Kidney (tissue), 14 donors: ENCODE results near the gene TCERG1L. TPM values are rescaled to one million over a fixed set of nuclear protein-coding genes. Genes with fewer than 3 reads are reported as not detected.
A peak's percentile ranks its signal among the peaks of the same experiment; 100 is the strongest.

Source experiments
- DNase-seq, 5 donors: peaks; one replicate each; pipeline ENCODE4 v3.0.0-alpha.2; 2013 to 2020
- FAIRE-seq: peaks from 2 replicates; lab custom pipeline; 2012; peaks lifted over from hg19 to GRCh38; lab: Jason Lieb, UNC
- H3K27ac ChIP-seq, 2 donors: one replicate each; pipeline ENCODE4 v1.7.0; 2013; ENCODE audit warnings: low read depth in 2 of 2, low read length in 2 of 2, inconsistent platforms in 1 of 2
- H3K27me3 ChIP-seq: one replicate; pipeline ENCODE4 v1.7.1; 2013; ENCODE audit warnings: low read length, inconsistent platforms; ENCODE audit not compliant: control insufficient read depth, insufficient read depth
- H3K36me3 ChIP-seq, 3 donors: one replicate each; pipeline versions ENCODE4 v1.7.0 to v1.7.1; 2013; ENCODE audit warnings: low read length in 3 of 3, control low read depth in 1 of 3, inconsistent platforms in 1 of 3; ENCODE audit not compliant: insufficient read depth in 3 of 3, control insufficient read depth in 2 of 3
- H3K4me1 ChIP-seq, 3 donors: one replicate each; pipeline versions ENCODE4 v1.7.0 to v1.7.1; 2013; ENCODE audit warnings: low read length in 3 of 3, inconsistent platforms in 1 of 3, low read depth in 1 of 3; ENCODE audit not compliant: control insufficient read depth in 2 of 3, insufficient read depth in 2 of 3
- H3K4me3 ChIP-seq, 3 donors: one replicate each; pipeline versions ENCODE4 v1.7.0 to v1.8.1; 2013; ENCODE audit warnings: low read length in 3 of 3, control low read depth in 1 of 3, inconsistent platforms in 1 of 3
- H3K9ac ChIP-seq, 3 donors: one replicate each; pipeline versions ENCODE4 v1.7.0 to v1.7.1; 2013; ENCODE audit warnings: low read length in 3 of 3, control low read depth in 1 of 3, inconsistent platforms in 1 of 3
- H3K9me3 ChIP-seq, 3 donors: one replicate each; pipeline versions ENCODE4 v1.7.0 to v1.7.1; 2013; ENCODE audit warnings: low read length in 3 of 3, control low read depth in 1 of 3, inconsistent platforms in 1 of 3; ENCODE audit not compliant: control insufficient read depth in 2 of 3, insufficient read depth in 1 of 3
- CTCF ChIP-seq: IDR thresholded peaks from 3 replicates; pipeline ENCODE4 v1.5.1; 2012; ENCODE audit warnings: mild to moderate bottlenecking, moderate library complexity, borderline replicate concordance; ENCODE audit not compliant: insufficient read depth; ENCODE audit errors: extremely low read depth
- intact Hi-C: fragments of 100-400 bp; cut with DNase I; formaldehyde crosslinking; loops from one replicate; pipeline ENCODE4 v1.11.1; 2022
- polyA plus RNA-seq: library from polyadenylated mRNA; stranded (reverse); fragments of 350-450 nt; fragmentation: Illumina TruSeq; extraction: RNeasy Lipid Tissue Mini Kit (QIAGEN cat#74804); gene quantifications from one replicate; pipeline ENCODE4 v1.2.3, GENCODE V29; 2014; ENCODE audit warnings: low read depth, low replicate concordance; ENCODE audit not compliant: insufficient read depth
- total RNA-seq: library from RNA; stranded (reverse); fragmentation: NEBNext Ultra II Directional; extraction: Animal tissue kit (Norgen Biotek cat#: 25700); gene quantifications from one replicate; pipeline ENCODE4 v1.2.1, GENCODE V29; 2021
- donor health status: control.
- donor health status: control.
- donor health status: control.
- donor health status: control.
- donor health status: control.
- donor health status: DM: yes; HTN: yes; CAD: no.
- donor health status: Normal renal cell carcinoma (clear cell type).

Gene TCERG1L
- total and polyA plus RNA-seq, 2 donors from 2014 or later = not detected

GRCh38 chr10:131134651-131135050 is 176.9 kb downstream of the TCERG1L start:
- intact Hi-C loops = no loop called here

GRCh38 chr10:131134001-131134576 is 177.4 kb downstream of the TCERG1L start:
- no peak overlapping the region for H3K27ac ChIP-seq
- H3K9ac ChIP-seq = no peak overlapping the region
- no peak for TF ChIP-seq CTCF
- no peaks in the 10 kb centered on the region for H3K9me3 ChIP-seq
- no peak for DNase-seq
- peaks cover 0 to 4% (median 0%) of the 10 kb centered on the region in 3 donors for H3K4me1 ChIP-seq
- H3K36me3 ChIP-seq = no peaks in the 10 kb centered on the region
- FAIRE-seq = no peak
- no peaks in the 10 kb centered on the region for H3K27me3 ChIP-seq
- no peak overlapping the region for H3K4me3 ChIP-seq
- intact Hi-C loops = no loop called here

More at GRCh38 chr10:131134651-131135050, 176.9 kb downstream of the TCERG1L start:
- no peak overlapping the region for H3K27ac ChIP-seq
- TF ChIP-seq CTCF = no peak
- H3K9ac ChIP-seq = no peak overlapping the region
- peaks cover 0 to 4% (median 0%) of the 10 kb centered on the region in 3 donors for H3K4me1 ChIP-seq
- no peak for FAIRE-seq
- no peaks in the 10 kb centered on the region for H3K27me3 ChIP-seq
- no peak overlapping the region for H3K4me3 ChIP-seq
- H3K36me3 ChIP-seq = no peaks in the 10 kb centered on the region
- peak in 1 of 5 donors; percentile 37 for DNase-seq
- no peaks in the 10 kb centered on the region for H3K9me3 ChIP-seq

GRCh38 chr10:131132681-131133080 is 178.8 kb downstream of the TCERG1L start:
- no peak for FAIRE-seq
- DNase-seq = no peak
- Histone ChIP-seq H3K9ac (no peak overlapping the region), H3K4me3 (no peak overlapping the region), H3K9me3 (no peaks in the 10 kb centered on the region), H3K27ac (no peak overlapping the region), H3K4me1 (peaks cover 0 to 4% (median 0%) of the 10 kb centered on the region in 3 donors), H3K36me3 (no peaks in the 10 kb centered on the region), H3K27me3 (no peaks in the 10 kb centered on the region)
- intact Hi-C loops = no loop called here
- no peak for TF ChIP-seq CTCF
